Smooth muscle cell (in vitro differentiated cells): ENCODE data around the gene OR5D14. TPM values are rescaled to one million over a fixed set of nuclear protein-coding genes. Genes with fewer than 3 reads are reported as not detected.

ENCODE experiments used
- DNase-seq: peaks from one replicate; lab custom pipeline; 2025; ENCODE audit not compliant: unreplicated experiment; lab: John Stamatoyannopoulos, UW
- H2AFZ ChIP-seq: fragments of 200-600 bp; sonication (generic); 2 replicates; pipeline ENCODE4 v1.6.0; 2016; ENCODE audit warnings: antibody characterized with exemption, low read depth, mild to moderate bottlenecking
- H3F3A ChIP-seq: fragments of 200-600 bp; sonication (generic); 2 replicates; pipeline ENCODE4 v1.6.0; 2017; ENCODE audit warnings: antibody characterized with exemption, low read depth
- H3K27ac ChIP-seq: fragments of 200-600 bp; sonication (generic); 2 replicates; pipeline ENCODE4 v1.5.1; 2016; ENCODE audit warnings: low read depth, mild to moderate bottlenecking
- H3K27me3 ChIP-seq: fragments of 200-600 bp; sonication (generic); 2 replicates; pipeline ENCODE4 v1.6.1; 2016; ENCODE audit warnings: low read depth, mild to moderate bottlenecking
- H3K36me3 ChIP-seq: fragments of 200-600 bp; sonication (generic); 2 replicates; pipeline ENCODE4 v1.5.1; 2016; ENCODE audit warnings: low read depth
- H3K4me1 ChIP-seq: fragments of 200-600 bp; sonication (generic); 2 replicates; pipeline ENCODE4 v1.5.1; 2016; ENCODE audit warnings: low read depth
- H3K4me2 ChIP-seq: fragments of 200-600 bp; sonication (generic); 2 replicates; pipeline ENCODE4 v1.6.0; 2016; ENCODE audit warnings: mild to moderate bottlenecking
- H3K4me3 ChIP-seq: fragments of 200-600 bp; sonication (generic); 2 replicates; pipeline ENCODE4 v1.5.1; 2016; ENCODE audit warnings: mild to moderate bottlenecking
- H3K79me2 ChIP-seq: fragments of 200-600 bp; sonication (generic); 2 replicates; pipeline ENCODE4 v1.6.0; 2016; ENCODE audit warnings: low read depth, mild to moderate bottlenecking
- H3K9ac ChIP-seq: fragments of 200-600 bp; sonication (generic); 2 replicates; pipeline ENCODE4 v1.6.0; 2016; ENCODE audit warnings: low read depth
- H3K9me3 ChIP-seq: fragments of 200-600 bp; sonication (generic); replicated peaks from 2 replicates; pipeline ENCODE4 v1.5.1; 2016; ENCODE audit warnings: low read depth
- H4K20me1 ChIP-seq: fragments of 200-600 bp; sonication (generic); 2 replicates; pipeline ENCODE4 v1.6.0; 2016; ENCODE audit warnings: low read depth
- WGBS: methylation state at CpG from one replicate; pipeline ENCODE4 v1.1.7; 2016; ENCODE audit warnings: low lambda C conversion rate; 5-methylcytosine and 5-hydroxymethylcytosine counted together
- polyA plus RNA-seq: library from polyadenylated mRNA; unstranded; fragments of >200 nt; fragmentation: Nextera tagmentation; extraction: Ambion mirVana; gene quantifications from 2 replicates; pipeline ENCODE4 v1.2.1, GENCODE V29; 2016
- total RNA-seq: library from RNA; depleted of rRNA; stranded (reverse); fragments of >200 nt; gene quantifications from 2 replicates; pipeline ENCODE4 v1.2.3, GENCODE V29; 2014
- TF ChIP-seq, protein P1 (sequence below): fragments of 200-600 bp; sonication (generic); IDR thresholded peaks from 2 replicates; pipeline ENCODE4 v1.5.1; 2017; ENCODE audit warnings: borderline replicate concordance, mild to moderate bottlenecking, antibody characterized with exemption; ENCODE audit not compliant: insufficient read depth, poor library complexity, severe bottlenecking

OR5D14 gene
- total and polyA plus RNA-seq, 2 experiments from 2014 or later: not detected

DNA sequence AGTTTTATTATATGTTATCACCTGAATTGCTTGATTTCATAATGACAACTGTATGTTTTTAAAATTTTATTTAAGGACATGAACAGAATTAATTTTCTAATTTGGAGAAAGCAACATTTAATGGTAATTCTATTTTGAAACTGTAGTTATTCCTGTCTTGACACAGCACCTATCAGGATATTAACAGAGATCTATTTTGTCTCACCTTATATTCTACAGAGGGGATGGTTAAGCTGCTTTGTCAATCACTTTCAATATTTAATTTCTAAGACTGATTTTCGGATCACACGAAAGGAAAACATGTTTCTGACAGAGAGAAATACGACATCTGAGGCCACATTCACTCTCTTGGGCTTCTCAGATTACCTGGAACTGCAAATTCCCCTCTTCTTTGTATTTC, 43.1 kb downstream of the OR5D14 start, which contains the start of gene OR5D16:
OR5D16 (plus strand) TSS at position 301 of the 400 bp plus-strand sequence; CDS start at position 301, 0 bp downstream.
- H4K20me1 ChIP-seq: no peaks in the 10 kb centered on the region
- no peak within 1 kb of the TSS for H2AFZ ChIP-seq
- no peaks in the 10 kb centered on the region for H3F3A ChIP-seq
- no peaks in the 10 kb centered on the region for H3K79me2 ChIP-seq
- no peak for DNase-seq
- 46% methylated on average over 3 of the region's 3 CpGs for WGBS
- H3K4me3 ChIP-seq: no peak within 1 kb of the TSS
- H3K27ac ChIP-seq: no peak within 1 kb of the TSS
- TF ChIP-seq, protein P1, sequence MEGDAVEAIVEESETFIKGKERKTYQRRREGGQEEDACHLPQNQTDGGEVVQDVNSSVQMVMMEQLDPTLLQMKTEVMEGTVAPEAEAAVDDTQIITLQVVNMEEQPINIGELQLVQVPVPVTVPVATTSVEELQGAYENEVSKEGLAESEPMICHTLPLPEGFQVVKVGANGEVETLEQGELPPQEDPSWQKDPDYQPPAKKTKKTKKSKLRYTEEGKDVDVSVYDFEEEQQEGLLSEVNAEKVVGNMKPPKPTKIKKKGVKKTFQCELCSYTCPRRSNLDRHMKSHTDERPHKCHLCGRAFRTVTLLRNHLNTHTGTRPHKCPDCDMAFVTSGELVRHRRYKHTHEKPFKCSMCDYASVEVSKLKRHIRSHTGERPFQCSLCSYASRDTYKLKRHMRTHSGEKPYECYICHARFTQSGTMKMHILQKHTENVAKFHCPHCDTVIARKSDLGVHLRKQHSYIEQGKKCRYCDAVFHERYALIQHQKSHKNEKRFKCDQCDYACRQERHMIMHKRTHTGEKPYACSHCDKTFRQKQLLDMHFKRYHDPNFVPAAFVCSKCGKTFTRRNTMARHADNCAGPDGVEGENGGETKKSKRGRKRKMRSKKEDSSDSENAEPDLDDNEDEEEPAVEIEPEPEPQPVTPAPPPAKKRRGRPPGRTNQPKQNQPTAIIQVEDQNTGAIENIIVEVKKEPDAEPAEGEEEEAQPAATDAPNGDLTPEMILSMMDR: no peak
- H3K36me3 ChIP-seq: no peaks in the 10 kb centered on the region
- H3K27me3 ChIP-seq: no peaks in the 10 kb centered on the region
- peaks cover 5% of the 10 kb centered on the region for H3K9me3 ChIP-seq
- H3K9ac ChIP-seq: no peak within 1 kb of the TSS
- no peak within 1 kb of the TSS for H3K4me2 ChIP-seq
- H3K4me1 ChIP-seq: no peaks in the 10 kb centered on the region

Other genes with a start within 250 kb of the OR5D14 start
- gene OR4C15, start 241.1 kb upstream of the OR5D14 start, total RNA-seq: not detected in 2 replicates
- gene OR4C15, start 241.1 kb upstream of the OR5D14 start, polyA plus RNA-seq: not detected in 2 replicates
- gene OR4C16, start 223.4 kb upstream of the OR5D14 start, total RNA-seq: not detected in 2 replicates
- not detected in 2 replicates for gene OR4C16, start 223.4 kb upstream of the OR5D14 start, polyA plus RNA-seq
- not detected in 2 replicates for gene OR4C11, start 187.9 kb upstream of the OR5D14 start, total RNA-seq
- not detected in 2 replicates for gene OR4C11, start 187.9 kb upstream of the OR5D14 start, polyA plus RNA-seq
- gene OR4P4, start 160.4 kb upstream of the OR5D14 start, total RNA-seq: not detected in 2 replicates
- gene OR4P4, start 160.4 kb upstream of the OR5D14 start, polyA plus RNA-seq: not detected in 2 replicates
- gene OR4S2, start 147.2 kb upstream of the OR5D14 start, total RNA-seq: not detected in 2 replicates
- gene OR4S2, start 147.2 kb upstream of the OR5D14 start, polyA plus RNA-seq: not detected in 2 replicates
- gene OR4C6, start 133.4 kb upstream of the OR5D14 start, total RNA-seq: not detected in 2 replicates
- gene OR4C6, start 133.4 kb upstream of the OR5D14 start, polyA plus RNA-seq: not detected in 2 replicates
- not detected in 2 replicates for gene OR5D13, start 22.1 kb upstream of the OR5D14 start, total RNA-seq
- gene OR5D13, start 22.1 kb upstream of the OR5D14 start, polyA plus RNA-seq: not detected in 2 replicates
- not detected in 2 replicates for gene OR5L1, start 15.8 kb downstream of the OR5D14 start, total RNA-seq
- gene OR5L1, start 15.8 kb downstream of the OR5D14 start, polyA plus RNA-seq: not detected in 2 replicates
- gene OR5D18, start 24.1 kb downstream of the OR5D14 start, total RNA-seq: not detected in 2 replicates
- not detected in 2 replicates for gene OR5D18, start 24.1 kb downstream of the OR5D14 start, polyA plus RNA-seq
- gene OR5L2, start 31.7 kb downstream of the OR5D14 start, total RNA-seq: not detected in 2 replicates
- gene OR5L2, start 31.7 kb downstream of the OR5D14 start, polyA plus RNA-seq: not detected in 2 replicates
- not detected in 2 replicates for gene OR5D16, start 43.2 kb downstream of the OR5D14 start, total RNA-seq
- gene OR5D16, start 43.2 kb downstream of the OR5D14 start, polyA plus RNA-seq: not detected in 2 replicates
- not detected in 2 replicates for gene TRIM51, start 87.7 kb downstream of the OR5D14 start, total RNA-seq
- gene TRIM51, start 87.7 kb downstream of the OR5D14 start, polyA plus RNA-seq: not detected in 2 replicates
- not detected in 2 replicates for gene OR5W2, start 119.0 kb downstream of the OR5D14 start, total RNA-seq
- not detected in 2 replicates for gene OR5W2, start 119.0 kb downstream of the OR5D14 start, polyA plus RNA-seq
- gene OR5I1, start 140.8 kb downstream of the OR5D14 start, total RNA-seq: not detected in 2 replicates
- gene OR5I1, start 140.8 kb downstream of the OR5D14 start, polyA plus RNA-seq: not detected in 2 replicates
- not detected in 2 replicates for gene OR10AG1, start 174.4 kb downstream of the OR5D14 start, total RNA-seq
- not detected in 2 replicates for gene OR10AG1, start 174.4 kb downstream of the OR5D14 start, polyA plus RNA-seq
- not detected in 2 replicates for gene OR5F1, start 199.1 kb downstream of the OR5D14 start, total RNA-seq
- not detected in 2 replicates for gene OR5F1, start 199.1 kb downstream of the OR5D14 start, polyA plus RNA-seq
- gene OR5AS1, start 232.1 kb downstream of the OR5D14 start, total RNA-seq: not detected in 2 replicates
- not detected in 2 replicates for gene OR5AS1, start 232.1 kb downstream of the OR5D14 start, polyA plus RNA-seq